ENCODE results near the gene APCDD1.

DNA sequence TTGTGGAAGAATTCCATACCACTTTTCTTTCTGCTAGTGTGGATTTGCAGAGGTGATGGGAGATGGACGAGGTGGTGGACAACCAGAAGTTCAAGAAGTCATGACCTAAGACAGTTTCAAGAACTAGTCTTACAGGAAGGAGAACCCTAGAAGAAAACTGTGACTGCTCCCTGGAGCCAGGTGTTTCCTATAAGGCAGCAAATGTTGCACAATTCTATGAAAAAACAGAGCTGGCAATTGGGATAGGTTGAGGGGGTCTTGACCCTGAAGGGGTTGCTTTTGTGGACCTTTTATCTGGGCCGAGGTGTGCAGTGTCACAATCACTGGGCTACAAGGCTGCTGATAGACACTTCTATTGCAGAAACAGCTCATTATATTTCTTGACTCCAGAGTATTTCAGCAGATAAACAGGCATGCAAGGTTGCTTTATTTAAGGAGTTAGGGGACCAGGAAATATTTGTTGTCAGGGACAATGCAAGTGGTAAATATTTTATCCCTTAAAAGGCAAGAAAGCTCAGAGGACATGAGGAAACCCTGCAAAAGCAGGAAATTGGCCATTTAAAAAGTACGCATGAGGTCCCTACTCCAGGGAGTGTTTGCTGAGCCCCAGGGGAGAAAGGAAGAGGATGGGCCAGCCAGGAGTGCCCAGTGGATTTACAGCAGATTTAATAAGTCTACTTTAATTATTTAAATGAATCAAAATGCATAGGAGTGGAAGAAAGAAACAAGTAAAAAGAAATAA, 22.9 kb downstream of the APCDD1 start:
- TF ChIP-seq, protein P1, sequence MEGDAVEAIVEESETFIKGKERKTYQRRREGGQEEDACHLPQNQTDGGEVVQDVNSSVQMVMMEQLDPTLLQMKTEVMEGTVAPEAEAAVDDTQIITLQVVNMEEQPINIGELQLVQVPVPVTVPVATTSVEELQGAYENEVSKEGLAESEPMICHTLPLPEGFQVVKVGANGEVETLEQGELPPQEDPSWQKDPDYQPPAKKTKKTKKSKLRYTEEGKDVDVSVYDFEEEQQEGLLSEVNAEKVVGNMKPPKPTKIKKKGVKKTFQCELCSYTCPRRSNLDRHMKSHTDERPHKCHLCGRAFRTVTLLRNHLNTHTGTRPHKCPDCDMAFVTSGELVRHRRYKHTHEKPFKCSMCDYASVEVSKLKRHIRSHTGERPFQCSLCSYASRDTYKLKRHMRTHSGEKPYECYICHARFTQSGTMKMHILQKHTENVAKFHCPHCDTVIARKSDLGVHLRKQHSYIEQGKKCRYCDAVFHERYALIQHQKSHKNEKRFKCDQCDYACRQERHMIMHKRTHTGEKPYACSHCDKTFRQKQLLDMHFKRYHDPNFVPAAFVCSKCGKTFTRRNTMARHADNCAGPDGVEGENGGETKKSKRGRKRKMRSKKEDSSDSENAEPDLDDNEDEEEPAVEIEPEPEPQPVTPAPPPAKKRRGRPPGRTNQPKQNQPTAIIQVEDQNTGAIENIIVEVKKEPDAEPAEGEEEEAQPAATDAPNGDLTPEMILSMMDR (IDR thresholded peaks at IDR 0.05): no peak
- TF ChIP-seq POLR2A (IDR thresholded peaks at IDR 0.05; ENCODE audit: low read depth) (no peak), EP300 (IDR thresholded peaks at IDR 0.05) (no peak), POLR2AphosphoS5 (IDR thresholded peaks at IDR 0.05) (no peak)
